ENCODE data around the gene TRIM7. TPM values are rescaled to one million over a fixed set of nuclear protein-coding genes. Genes with fewer than 3 reads are reported as not detected.

The TRIM7 gene
- polyA plus RNA-seq, 1 donor from 2014 or later = 2.1 TPM

GRCh38 chr5:181220178-181220515, 15.2 kb upstream of the TRIM7 start:
- Histone ChIP-seq H4K20me1 (ENCODE audit: insufficient read depth) (no peaks in the 10 kb centered on the region), H3K79me2 (replicated peaks; ENCODE audit: insufficient read depth, low read length) (peaks cover 14% of the 10 kb centered on the region), H3F3A (ENCODE audit: insufficient read depth, low read length, poor library complexity, severe bottlenecking) (peaks cover 2% of the 10 kb centered on the region), H3K4me3 (ENCODE audit: low read length) (no peak overlapping the region), H3K9me3 (ENCODE audit: low read length) (no peaks in the 10 kb centered on the region), H3K9me2 (ENCODE audit: insufficient read depth, low read length) (no peaks in the 10 kb centered on the region), H3K4me2 (ENCODE audit: low read length) (no peak overlapping the region), H3K9ac (ENCODE audit: low read length) (no peak overlapping the region), H3K36me3 (ENCODE audit: insufficient read depth, low read length) (no peaks in the 10 kb centered on the region), H3K27ac (ENCODE audit: low read length) (no peak overlapping the region), H3K27me3 (ENCODE audit: insufficient read depth, low read depth, low read length) (peaks cover 10% of the 10 kb centered on the region), H2AFZ (ENCODE audit: low read depth, low read length) (no peak overlapping the region)
- TF ChIP-seq SMC3 (conservative IDR thresholded peaks at IDR 0.05; ENCODE audit: poor library complexity) = no peak
- no peak for TF ChIP-seq MXI1 (conservative IDR thresholded peaks at IDR 0.05; ENCODE audit: poor library complexity, severe bottlenecking)
- TF ChIP-seq RAD21 (conservative IDR thresholded peaks at IDR 0.05) = no peak
- no peak for TF ChIP-seq CTCF (IDR thresholded peaks at IDR 0.05; ENCODE audit: poor library complexity, severe bottlenecking)
- TF ChIP-seq POLR2AphosphoS5 (IDR thresholded peaks at IDR 0.05) = no peak
- TF ChIP-seq EP300 (conservative IDR thresholded peaks at IDR 0.05; ENCODE audit: poor library complexity, severe bottlenecking) = no peak
- no peak for TF ChIP-seq TAF1 (IDR thresholded peaks at IDR 0.05; ENCODE audit: low read depth)

DNA sequence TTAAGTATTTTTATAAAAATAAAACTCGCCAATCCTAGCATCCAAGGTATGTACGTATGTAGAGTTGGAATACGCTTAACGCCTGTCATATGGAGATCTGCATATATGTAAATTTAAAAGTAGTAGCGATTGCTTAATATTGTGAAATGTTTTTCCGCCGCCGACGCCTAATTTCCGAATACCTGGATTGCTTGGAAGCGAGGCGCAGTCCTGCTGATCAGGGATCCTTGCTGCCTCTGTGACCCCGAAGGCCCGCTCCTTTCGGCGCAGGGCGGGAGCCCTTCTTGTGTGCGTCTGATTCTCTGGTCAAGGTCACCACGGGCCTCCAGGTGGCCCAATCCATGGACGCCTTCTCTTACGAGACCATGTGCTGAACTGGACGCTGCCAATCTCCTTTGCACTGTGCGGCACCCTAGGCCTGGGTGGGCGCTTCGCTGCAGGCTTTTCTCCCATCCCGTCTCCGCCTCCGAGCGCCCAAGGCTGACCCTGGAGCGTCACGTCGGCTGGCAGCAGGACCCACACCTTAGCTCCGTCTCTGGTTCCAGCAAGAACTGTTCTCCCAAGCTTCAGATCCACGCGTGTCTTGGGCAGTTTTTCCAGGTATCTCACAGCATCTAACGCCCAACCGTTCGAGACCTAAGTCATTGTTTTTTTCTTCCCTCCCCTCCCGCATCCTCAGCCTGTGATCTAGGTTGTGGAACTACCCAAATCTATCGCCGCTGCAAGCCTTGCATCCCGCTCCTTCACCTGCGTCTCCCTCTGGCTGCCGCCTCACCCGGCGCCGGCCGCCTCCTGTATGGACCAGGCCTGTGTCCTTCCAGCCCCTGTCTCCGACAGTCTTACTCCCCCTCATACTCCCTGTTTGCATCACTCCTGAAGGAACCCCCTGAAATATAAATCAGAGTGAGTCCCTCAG, 14.5 kb upstream of the TRIM7 start:
- H3K4me2 ChIP-seq (ENCODE audit: low read length) = no peak overlapping the region
- H3K79me2 ChIP-seq (replicated peaks; ENCODE audit: insufficient read depth, low read length) = peaks cover 7% of the 10 kb centered on the region
- no peaks in the 10 kb centered on the region for H3K9me2 ChIP-seq (ENCODE audit: insufficient read depth, low read length)
- H3K27me3 ChIP-seq (ENCODE audit: insufficient read depth, low read depth, low read length) = peaks cover 10% of the 10 kb centered on the region
- no peak for TF ChIP-seq EZH2 (IDR thresholded peaks at IDR 0.05; ENCODE audit: borderline replicate concordance, insufficient read depth, low read length, poor library complexity, severe bottlenecking)
- TF ChIP-seq POLR2AphosphoS5 (IDR thresholded peaks at IDR 0.05) = no peak
- no peak for TF ChIP-seq SMC3 (conservative IDR thresholded peaks at IDR 0.05; ENCODE audit: poor library complexity)
- TF ChIP-seq, protein P1, sequence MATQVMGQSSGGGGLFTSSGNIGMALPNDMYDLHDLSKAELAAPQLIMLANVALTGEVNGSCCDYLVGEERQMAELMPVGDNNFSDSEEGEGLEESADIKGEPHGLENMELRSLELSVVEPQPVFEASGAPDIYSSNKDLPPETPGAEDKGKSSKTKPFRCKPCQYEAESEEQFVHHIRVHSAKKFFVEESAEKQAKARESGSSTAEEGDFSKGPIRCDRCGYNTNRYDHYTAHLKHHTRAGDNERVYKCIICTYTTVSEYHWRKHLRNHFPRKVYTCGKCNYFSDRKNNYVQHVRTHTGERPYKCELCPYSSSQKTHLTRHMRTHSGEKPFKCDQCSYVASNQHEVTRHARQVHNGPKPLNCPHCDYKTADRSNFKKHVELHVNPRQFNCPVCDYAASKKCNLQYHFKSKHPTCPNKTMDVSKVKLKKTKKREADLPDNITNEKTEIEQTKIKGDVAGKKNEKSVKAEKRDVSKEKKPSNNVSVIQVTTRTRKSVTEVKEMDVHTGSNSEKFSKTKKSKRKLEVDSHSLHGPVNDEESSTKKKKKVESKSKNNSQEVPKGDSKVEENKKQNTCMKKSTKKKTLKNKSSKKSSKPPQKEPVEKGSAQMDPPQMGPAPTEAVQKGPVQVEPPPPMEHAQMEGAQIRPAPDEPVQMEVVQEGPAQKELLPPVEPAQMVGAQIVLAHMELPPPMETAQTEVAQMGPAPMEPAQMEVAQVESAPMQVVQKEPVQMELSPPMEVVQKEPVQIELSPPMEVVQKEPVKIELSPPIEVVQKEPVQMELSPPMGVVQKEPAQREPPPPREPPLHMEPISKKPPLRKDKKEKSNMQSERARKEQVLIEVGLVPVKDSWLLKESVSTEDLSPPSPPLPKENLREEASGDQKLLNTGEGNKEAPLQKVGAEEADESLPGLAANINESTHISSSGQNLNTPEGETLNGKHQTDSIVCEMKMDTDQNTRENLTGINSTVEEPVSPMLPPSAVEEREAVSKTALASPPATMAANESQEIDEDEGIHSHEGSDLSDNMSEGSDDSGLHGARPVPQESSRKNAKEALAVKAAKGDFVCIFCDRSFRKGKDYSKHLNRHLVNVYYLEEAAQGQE (IDR thresholded peaks at IDR 0.05; ENCODE audit: borderline replicate concordance) = no peak
- no peak for TF ChIP-seq MXI1 (conservative IDR thresholded peaks at IDR 0.05; ENCODE audit: poor library complexity, severe bottlenecking)
- TF ChIP-seq CTCF (IDR thresholded peaks at IDR 0.05; ENCODE audit: poor library complexity, severe bottlenecking) = no peak
- TF ChIP-seq EP300 (conservative IDR thresholded peaks at IDR 0.05; ENCODE audit: poor library complexity, severe bottlenecking) = no peak
- TF ChIP-seq TAF1 (IDR thresholded peaks at IDR 0.05; ENCODE audit: low read depth) = no peak
- peaks cover 2% of the 10 kb centered on the region for H3F3A ChIP-seq (ENCODE audit: insufficient read depth, low read length, poor library complexity, severe bottlenecking)
- H4K20me1 ChIP-seq (ENCODE audit: insufficient read depth) = no peaks in the 10 kb centered on the region
- H2AFZ ChIP-seq (ENCODE audit: low read depth, low read length) = no peak overlapping the region
- H3K4me3 ChIP-seq (ENCODE audit: low read length) = no peak overlapping the region
- H3K9ac ChIP-seq (ENCODE audit: low read length) = no peak overlapping the region
- no peaks in the 10 kb centered on the region for H3K36me3 ChIP-seq (ENCODE audit: insufficient read depth, low read length)
- H3K9me3 ChIP-seq (ENCODE audit: low read length) = no peaks in the 10 kb centered on the region
- H3K27ac ChIP-seq (ENCODE audit: low read length) = no peak overlapping the region

Data from neural cell (in vitro differentiated cells).